Epidermal melanocyte (primary cell): Measurements from ENCODE around the gene LIPG.

ENCODE experiments used
- DNase-seq: peaks from one replicate; pipeline ENCODE4 v3.0.0; 2011; ENCODE audit warnings: low spot score; ENCODE audit not compliant: insufficient read length

Gene LIPG

DNA sequence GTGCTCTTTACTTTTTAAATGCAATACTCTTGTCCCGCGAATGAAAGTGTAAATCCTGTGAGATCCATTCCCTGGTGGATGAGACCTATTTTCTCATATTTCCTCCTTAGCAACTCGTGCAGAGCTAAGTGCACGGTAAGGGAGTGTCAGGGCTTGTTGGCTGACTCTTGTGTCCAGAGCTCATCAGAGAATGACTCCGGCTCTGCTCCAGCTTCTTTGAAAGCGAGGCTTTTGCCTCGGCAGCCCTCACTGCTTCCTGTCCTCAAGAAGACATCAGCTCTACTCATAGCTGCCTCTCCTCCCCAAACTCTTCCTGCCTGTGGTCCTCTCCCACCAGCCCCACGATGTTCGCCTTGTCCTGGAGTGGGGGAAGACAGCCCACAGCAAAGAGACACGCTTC, 70.7 kb downstream of the LIPG start:
- DNase-seq = no peak

- DNase-seq = no peak
Measured at GRCh38 chr18:49638209-49638785, 76.4 kb downstream of the LIPG start.

- no peak for DNase-seq
Measured at GRCh38 chr18:49638891-49639557, 77.2 kb downstream of the LIPG start.

DNA sequence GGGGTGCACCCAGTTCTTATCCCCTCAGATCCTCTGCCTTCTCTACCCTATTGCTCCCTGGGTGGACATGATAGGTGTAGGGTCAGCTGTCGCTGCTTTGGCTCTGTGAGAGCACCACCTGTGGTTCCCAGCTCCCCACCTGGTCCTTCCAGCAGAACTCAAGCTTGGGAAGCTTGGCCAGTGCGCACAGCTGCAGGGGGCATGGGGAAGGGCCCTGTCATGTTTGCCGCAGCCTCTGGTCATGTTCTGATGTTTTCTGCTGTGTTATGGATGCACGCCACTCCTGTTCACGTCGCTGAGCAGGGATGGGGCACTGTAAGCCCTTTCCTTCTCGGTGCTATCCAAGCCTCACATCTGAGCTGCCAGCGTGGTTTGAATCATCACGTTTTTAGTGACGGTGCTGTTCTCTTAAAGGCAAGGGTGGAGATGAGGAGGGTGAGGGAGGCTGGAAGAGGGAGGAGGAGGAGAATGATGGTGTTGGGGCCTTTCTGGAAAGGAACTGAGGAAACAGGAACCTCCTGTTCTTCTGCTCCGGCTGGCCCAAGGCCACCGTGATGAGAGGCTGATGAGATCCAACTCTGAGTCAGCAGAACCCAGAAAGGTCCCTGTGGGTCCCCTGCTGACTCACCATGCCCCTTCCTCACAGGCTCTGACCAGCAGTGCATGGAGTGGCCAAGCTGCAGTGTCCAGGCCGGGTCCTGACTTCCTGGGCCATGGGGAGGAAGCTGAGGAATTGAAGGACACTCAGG, 78.0 kb downstream of the LIPG start:
- no peak for DNase-seq

- DNase-seq = no peak
Measured at GRCh38 chr18:49640741-49641140, 78.9 kb downstream of the LIPG start.

GRCh38 chr18:49645196-49645595, 83.3 kb downstream of the LIPG start:
- DNase-seq = no peak

GRCh38 chr18:49645841-49646351, 84.0 kb downstream of the LIPG start:
- no peak for DNase-seq

GRCh38 chr18:49646873-49647272, 85.0 kb downstream of the LIPG start:
- DNase-seq = no peak

DNA sequence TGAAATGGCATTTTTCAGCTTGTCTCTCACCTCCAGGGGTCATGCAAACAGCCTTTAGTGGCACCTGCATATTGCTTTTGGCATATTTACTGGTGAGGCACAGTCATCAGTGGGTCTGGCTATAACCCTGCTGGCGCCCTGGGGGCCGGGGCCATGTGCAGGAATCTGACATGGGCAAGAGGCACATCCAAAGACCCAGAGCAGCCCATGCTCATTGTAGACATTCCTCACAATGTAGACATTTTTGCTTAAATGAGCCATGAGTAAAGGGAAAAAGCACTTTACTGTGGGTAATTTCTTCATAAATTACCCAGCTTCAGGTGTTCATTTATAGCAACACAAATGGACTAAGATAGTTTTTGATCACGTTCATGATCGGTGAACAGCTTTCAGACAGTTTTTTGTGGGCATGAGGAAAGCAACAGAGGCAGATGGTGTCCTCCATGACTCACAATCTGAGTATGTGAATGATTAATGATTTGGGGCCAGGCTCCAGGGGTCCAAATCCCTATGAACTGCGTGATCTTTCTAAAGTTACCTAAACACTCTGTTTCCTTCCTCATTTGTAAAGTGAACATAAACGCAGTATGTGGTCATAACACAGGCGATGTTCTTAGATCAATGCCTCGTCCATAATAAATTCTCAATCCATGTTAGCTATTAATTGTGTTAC, 85.8 kb downstream of the LIPG start:
- DNase-seq = no peak

DNA sequence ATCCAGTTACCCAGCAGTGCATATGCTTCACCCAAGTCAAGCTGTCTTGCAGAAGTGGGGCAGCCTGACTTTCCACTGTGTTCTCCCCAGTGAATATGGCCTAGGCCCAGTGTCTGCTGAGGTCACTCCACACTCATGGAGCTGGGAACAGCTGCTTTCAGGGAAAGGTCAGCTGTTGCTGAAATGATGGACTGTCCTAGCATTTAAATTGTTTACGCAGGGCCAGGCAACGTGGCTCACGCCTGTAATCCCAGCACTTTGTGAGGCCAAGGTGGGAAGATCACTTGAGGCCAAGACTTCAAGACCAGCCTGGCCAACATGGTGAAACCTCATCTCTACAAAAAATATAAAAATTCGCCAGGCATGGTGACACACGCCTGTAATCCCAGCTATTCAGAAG, 86.5 kb downstream of the LIPG start:
- no peak for DNase-seq
